HG03565 (cell line): ENCODE measurements around the gene NHLRC4.
A peak's percentile ranks its signal among the peaks of the same experiment; 100 is the strongest.

Experiments
- ATAC-seq: cut with Tn5 transposase; IDR thresholded peaks from one replicate; pipeline ENCODE4 v1.9.1; 2021; ENCODE audit warnings: mild to moderate bottlenecking, moderate library complexity; ENCODE audit not compliant: unreplicated experiment

The NHLRC4 gene

DNA sequence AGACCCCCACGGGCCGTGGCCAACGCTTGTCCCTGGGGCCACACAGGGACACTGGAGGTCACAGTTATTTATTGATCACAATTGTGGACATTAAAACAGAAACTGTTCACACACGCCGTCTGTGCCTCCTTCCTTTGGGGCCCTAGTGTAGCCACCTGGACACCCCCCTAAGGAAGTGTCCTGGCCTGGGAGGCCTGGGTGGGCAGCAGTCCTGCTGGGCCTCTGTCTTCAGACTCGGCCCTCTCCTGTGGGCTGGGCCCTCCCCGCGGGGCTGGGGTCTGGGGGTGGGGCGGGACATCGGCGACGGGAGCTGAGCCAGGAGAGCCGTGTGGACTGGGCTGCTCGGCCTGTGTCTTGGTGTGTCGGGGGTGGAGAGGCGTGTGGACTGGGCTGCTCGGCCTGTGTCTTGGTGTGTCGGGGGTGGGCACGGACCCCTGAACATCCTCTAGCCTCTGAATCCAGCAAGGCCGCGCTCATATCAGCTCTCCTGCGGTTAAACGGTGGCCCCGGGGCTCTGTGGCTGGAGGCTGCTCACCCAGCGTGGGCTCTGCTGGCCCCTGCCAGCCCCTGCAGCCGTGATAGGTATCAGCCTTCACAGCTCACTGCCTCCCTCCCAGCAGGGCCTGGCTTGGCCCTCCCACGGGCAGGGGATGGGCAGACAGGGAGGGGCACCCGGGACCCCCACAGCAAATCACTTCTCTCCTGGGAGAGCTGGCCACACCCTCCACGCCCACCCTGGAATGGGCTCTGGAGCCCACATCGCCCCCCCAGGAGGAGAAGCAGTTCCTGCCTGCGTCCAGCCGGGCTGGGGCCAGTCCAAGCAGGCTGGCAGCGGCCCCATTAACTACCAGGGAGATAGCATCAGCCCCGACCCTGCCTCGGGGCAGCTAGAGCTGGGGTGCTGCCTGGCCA is 1.1 kb upstream of the NHLRC4 start:
- no peak for ATAC-seq

DNA sequence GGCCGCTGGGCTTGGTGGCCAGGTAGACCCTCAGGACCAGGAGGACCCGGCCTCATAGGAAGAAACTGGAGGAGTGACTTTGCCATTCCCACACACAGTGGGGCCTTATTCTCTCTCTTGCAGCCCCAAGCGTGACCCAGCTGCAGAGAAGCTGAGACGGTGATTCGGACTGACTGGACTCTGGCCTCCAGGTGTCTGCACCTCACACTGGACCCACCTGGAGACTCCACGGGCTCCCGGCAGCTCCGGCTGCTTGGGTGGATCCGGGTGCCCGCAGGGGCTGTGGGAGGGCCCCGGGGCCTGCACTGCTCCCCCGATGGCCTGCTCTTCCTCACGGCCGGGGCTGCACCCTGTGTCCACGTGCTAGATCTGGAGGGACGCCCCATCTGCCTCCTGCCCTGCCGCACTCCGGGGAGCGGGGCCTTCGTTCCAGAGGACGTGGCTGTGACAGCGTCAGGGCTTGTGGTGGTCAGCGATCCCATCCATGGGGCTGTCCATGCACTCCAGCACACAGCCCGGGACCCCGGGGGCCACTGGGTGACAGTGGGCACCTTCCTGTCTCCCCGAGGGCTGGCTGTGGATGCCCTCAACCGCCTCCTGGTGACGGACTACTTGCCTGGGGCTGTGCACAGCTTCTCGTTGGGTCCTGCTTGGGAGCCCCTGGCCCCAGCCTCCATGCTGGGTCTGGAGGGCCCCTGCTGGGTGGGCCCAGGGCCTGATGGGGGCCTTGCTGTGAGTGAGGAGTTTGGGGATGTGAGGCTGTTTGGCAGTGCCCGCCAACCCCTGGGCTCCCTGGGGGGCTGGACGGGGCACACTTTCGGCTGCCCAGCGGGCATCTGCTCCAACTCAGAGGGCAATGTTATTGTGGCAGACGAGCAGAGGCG is 810 bp downstream of the NHLRC4 start:
- ATAC-seq = no peak

- ATAC-seq = no peak
Observed at GRCh38 chr16:568401-569258, 1.8 kb downstream of the NHLRC4 start.

DNA sequence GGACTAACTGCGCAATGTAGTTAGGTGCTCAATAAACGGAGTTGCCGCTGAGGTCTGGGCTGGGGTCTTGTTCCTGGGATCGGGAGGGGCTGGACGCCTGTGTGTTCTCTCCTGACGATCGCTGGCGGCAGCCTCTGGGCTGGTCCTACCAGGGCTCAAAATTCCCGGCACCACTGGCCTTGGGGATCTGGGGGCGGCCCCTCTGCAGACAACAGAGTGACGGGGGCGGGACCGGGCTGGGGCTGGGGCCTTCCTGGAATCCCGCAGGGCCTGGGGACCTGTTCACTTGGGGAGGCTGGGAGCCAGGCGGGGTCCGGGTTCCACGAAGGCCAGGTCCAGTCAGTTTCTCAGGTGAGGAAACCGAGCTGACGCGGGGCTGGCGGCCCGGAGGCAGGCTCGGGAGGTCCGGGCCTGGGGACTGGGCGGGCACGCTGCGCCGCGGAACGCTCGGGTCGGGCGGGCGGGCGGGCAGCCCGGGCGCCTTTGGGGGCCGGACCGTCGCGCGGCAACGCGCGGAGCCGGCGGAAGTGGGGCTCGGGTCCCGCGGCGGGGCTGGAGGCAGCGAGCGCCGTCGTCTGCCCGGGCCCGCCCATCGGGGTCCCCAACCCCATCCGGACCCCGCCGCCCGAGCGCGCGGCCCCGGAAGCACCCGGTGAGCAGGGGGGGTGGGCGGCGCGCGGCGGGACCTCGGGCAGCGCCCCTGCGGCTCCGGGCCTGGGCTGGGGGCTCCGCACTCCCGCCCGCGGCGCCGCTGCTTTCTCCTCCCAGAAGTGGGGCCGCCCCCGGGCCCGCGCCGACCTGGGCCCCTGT is 2.8 kb downstream of the NHLRC4 start, which contains the start of gene PIGQ:
Gene PIGQ, plus strand, starts transcription at position 524 of the 810 bp plus-strand sequence. CDS start 4,107 bp downstream, outside the sequence.
- ATAC-seq = peak; percentile 46

DNA sequence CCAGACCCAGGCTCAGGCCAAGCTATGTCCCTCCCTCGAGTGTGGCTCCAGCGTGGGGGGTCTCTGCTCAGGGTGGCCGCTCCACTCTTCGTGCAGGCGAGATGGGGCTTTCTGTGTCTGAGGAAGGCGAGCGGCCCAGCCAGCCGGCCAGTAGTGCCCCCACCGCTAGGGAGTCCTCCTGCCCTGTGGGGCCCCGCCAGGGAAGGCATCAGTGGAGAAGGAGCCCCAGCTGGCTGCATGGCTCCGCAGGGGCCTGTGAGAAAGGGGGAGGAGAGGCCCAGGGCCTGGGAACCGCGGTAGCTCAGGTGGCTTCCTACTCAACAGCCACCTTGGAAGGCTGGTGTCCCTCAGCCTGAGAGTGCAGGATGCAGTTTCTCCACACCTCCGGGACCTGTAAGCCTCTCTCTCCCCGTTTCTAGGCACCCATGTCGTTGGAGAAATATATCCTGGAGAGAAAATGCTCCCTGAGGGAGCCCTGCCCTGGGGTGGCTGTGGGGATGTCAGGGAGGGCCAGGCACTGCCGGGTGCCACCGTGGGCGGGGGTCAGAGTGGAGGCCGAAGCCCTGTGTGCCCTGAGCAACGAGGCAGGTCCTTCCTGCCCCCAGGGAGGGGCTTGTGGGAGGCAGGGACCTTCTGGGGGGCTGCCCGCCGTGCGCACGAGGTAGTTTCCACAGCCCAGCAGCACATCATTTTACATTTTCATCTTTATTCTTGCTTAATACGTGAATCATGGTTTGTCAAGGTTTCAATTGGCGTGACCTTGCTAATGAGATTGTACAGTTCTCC is 6.3 kb downstream of the NHLRC4 start:
- no peak for ATAC-seq

DNA sequence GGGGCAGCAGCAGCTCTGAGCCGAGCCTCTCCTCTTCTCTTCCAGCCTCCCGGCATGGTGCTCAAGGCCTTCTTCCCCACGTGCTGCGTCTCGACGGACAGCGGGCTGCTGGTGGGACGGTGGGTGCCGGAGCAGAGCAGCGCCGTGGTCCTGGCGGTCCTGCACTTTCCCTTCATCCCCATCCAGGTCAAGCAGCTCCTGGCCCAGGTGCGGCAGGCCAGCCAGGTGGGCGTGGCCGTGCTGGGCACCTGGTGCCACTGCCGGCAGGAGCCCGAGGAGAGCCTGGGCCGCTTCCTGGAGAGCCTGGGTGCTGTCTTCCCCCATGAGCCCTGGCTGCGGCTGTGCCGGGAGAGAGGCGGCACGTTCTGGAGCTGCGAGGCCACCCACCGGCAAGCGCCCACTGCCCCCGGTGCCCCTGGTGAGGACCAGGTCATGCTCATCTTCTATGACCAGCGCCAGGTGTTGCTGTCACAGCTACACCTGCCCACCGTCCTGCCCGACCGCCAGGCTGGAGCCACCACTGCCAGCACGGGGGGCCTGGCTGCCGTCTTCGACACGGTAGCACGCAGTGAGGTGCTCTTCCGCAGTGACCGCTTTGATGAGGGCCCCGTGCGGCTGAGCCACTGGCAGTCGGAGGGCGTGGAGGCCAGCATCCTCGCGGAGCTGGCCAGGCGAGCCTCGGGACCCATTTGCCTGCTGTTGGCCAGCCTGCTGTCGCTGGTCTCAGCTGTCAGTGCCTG is 7.4 kb downstream of the NHLRC4 start:
- no peak for ATAC-seq

DNA sequence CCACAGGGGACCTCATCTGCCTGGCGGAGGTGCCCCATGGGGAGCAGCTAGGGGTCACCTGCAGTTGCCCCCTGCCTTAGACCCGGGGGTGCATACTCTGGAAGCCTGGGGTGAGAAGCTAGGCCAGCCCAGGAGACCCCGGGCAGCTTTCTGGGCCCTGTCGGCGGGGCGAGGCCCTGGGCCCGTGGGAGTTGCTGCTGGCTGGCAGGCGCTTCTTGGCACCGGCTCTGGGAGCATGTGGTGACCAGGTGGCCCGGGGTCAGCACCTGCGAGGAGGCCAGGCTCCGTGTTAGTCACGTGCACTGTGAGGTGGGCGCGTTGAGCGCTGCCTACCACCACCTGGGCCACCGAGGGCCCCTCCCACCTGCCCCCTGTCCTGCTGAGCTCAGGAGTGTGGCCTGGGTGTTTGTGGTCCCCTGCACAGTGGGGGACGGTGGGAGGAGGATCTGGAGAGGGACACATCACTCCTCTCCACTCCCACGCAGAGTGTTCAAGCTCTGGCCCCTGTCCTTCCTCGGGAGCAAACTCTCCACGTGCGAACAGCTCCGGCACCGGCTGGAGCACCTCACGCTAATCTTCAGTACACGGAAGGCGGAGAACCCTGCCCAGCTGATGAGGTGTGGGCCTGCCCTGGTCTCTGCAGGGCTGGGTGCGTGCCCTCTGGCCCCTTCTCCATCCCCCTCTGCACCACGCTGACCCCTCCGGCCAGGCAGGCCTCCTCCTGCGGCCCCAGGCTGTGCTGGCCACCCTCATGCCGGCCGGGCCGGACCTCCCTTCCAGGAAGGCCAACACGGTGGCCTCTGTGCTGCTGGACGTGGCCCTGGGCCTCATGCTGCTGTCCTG is 8.8 kb downstream of the NHLRC4 start:
- no peak for ATAC-seq

DNA sequence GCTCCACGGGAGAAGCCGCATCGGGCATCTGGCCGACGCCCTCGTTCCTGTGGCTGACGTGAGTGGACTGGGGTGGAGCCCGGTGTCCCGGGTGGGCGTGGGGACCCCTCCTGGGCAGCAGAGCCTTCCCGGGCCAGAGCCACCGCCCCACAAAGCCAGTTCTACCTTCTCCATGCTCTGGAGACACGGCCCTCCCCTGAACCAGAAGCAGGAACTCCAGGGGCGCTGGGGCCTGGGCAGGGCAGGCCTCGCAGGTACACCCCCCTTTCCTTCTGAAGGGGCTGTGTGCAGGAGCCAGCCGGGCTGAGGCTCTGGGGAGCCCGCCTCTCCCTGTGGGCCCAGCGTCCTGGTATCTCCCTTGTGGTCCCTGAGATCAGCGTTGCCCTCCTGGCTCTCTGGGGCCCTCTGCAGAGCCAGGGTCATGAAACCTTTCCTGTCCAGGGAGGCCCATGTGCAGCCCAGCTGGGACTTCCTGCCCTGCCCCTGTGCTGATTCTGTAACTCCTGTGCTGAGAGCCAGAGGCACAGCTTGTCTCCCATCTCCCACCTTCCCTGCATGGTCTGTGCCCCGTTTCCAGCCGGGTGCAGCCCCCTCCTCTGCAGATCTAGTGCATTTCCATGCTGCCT is 9.5 kb downstream of the NHLRC4 start:
- no peak for ATAC-seq

GRCh38 chr16:576823-577201 is 10.0 kb downstream of the NHLRC4 start:
- no peak for ATAC-seq

- no peak for ATAC-seq
Observed at GRCh38 chr16:577796-578195, 11.0 kb downstream of the NHLRC4 start.

DNA sequence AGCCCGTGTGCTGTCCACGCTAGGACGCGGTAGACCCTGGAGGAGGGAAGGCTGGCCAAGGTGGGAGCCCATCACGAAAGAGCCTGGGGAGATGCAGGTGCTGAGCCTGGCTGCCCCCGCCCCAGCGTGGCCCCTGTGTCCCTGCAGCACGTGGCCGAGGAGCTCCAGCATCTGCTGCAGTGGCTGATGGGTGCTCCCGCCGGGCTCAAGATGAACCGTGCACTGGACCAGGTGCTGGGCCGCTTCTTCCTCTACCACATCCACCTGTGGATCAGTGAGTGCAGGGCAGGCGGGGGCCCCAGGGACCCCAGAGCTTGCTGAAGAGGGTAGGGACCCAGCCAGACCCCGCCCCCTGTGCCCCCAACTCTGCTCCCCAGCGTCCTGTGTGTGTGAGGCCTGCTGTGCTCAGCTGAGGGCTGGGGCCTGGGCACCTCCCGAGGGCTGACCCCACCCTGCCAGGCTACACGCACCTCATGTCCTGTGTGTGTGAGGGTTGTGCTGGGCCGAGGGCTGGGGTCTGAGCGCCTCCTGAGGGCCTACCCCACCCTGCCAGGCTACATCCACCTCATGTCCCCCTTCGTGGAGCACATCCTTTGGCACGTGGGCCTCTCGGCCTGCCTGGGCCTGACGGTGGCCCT is 11.5 kb downstream of the NHLRC4 start:
- ATAC-seq = no peak

DNA sequence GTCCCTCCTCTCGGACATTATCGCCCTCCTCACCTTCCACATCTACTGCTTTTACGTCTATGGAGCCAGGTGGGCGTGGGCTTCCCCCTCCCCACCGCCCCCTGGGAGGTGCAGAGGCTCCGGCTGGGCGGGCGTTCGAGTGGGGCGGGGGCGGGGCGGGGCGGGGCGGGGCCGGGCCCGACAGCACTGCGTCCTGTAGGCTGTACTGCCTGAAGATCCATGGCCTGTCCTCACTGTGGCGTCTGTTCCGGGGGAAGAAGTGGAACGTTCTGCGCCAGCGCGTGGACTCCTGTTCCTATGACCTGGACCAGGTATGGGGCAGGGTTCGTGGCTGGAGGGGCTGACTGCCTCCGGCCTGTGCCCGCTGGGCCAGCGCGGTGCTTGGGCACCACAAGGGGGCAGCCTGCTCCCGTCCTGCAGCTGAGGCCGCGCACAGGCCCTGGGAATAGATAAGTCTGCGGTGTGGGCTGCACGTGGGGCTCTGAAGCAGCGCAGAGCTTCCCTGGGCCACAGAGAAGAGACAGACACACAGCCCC is 12.1 kb downstream of the NHLRC4 start:
- no peak for ATAC-seq

GRCh38 chr16:580141-580945 is 13.5 kb downstream of the NHLRC4 start:
- ATAC-seq = no peak

- no peak for ATAC-seq
Observed at GRCh38 chr16:580946-581498, 14.2 kb downstream of the NHLRC4 start.

- no peak for ATAC-seq
Observed at GRCh38 chr16:582218-582613, 15.4 kb downstream of the NHLRC4 start.
